CD4-positive, alpha-beta T cell (primary cell): Measurements from ENCODE around the gene SLC4A7. TPM values are rescaled to one million over a fixed set of nuclear protein-coding genes. Genes with fewer than 3 reads are reported as not detected.
A peak's percentile ranks its signal among the peaks of the same experiment; 100 is the strongest.

Experiments used
- ATAC-seq: fragments of 200-7000 bp; cut with Tn5 transposase; one replicate; pipeline ENCODE4 v1.10.0; 2022; ENCODE audit warnings: mild to moderate bottlenecking; ENCODE audit not compliant: poor library complexity
- CTCF ChIA-PET: fragments of 350-600 bp; sonication (Branson Sonifier 250); formaldehyde crosslinking; loops from one replicate; lab custom pipeline; 2021; ENCODE audit warnings: antibody characterized with exemption, inconsistent platforms; lab: Charles Lee
- POLR2A ChIA-PET: fragments of 350-600 bp; sonication (Branson Sonifier 250); formaldehyde crosslinking; loops from one replicate; lab custom pipeline; 2021; ENCODE audit warnings: antibody characterized with exemption, inconsistent platforms; lab: Charles Lee
- DNase-seq, 14 experiments: peaks; one replicate each; pipeline ENCODE4 v3.0.0-alpha.2; 2013 to 2020; ENCODE audit warnings: mixed read lengths in 2 of 14
- H3K27ac ChIP-seq, 2 donors: one replicate each; pipeline versions ENCODE4 v1.5.1 to v1.7.0; 2013; ENCODE audit warnings: low read length in 2 of 2, low read depth in 1 of 2, mild to moderate bottlenecking in 1 of 2
- H3K27me3 ChIP-seq, 2 experiments: 1 replicate in 1 of 2; 2 replicates in 1 of 2; pipeline versions ENCODE4 v1.6.1 to v1.7.0; 2013; ENCODE audit warnings: low read length in 2 of 2, control low read depth in 1 of 2, mild to moderate bottlenecking in 1 of 2, moderate library complexity in 1 of 2; ENCODE audit not compliant: insufficient read depth in 2 of 2, control insufficient read depth in 1 of 2
- H3K36me3 ChIP-seq: one replicate; pipeline ENCODE4 v1.6.1; 2013; ENCODE audit warnings: low read length, control low read depth; ENCODE audit not compliant: insufficient read depth
- H3K4me1 ChIP-seq: one replicate; pipeline ENCODE4 v1.6.1; 2013; ENCODE audit warnings: low read length, control low read depth; ENCODE audit not compliant: insufficient read depth
- H3K4me3 ChIP-seq: one replicate; pipeline ENCODE4 v1.5.1; 2013; ENCODE audit warnings: mild to moderate bottlenecking, low read length, moderate library complexity
- H3K9me3 ChIP-seq, 2 experiments: 1 replicate in 1 of 2; 2 replicates in 1 of 2; pipeline versions ENCODE4 v1.6.1 to v1.7.0; 2013; ENCODE audit warnings: low read length in 2 of 2, mild to moderate bottlenecking in 2 of 2, control low read depth in 1 of 2, moderate library complexity in 1 of 2; ENCODE audit not compliant: control insufficient read depth in 1 of 2, insufficient read depth in 1 of 2
- H3K27ac Mint-ChIP-seq: one replicate; pipeline ENCODE4 v1.8.0; 2020; ENCODE audit warnings: mixed read lengths
- H3K27me3 Mint-ChIP-seq: one replicate; pipeline ENCODE4 v1.8.0; 2021; ENCODE audit warnings: mixed read lengths
- H3K36me3 Mint-ChIP-seq: one replicate; pipeline ENCODE4 v1.8.0; 2021; ENCODE audit warnings: low read depth, mixed read lengths
- H3K4me1 Mint-ChIP-seq: one replicate; pipeline ENCODE4 v1.8.0; 2021; ENCODE audit warnings: low read depth, mixed read lengths
- H3K4me3 Mint-ChIP-seq: one replicate; pipeline ENCODE4 v1.8.0; 2020; ENCODE audit warnings: mild to moderate bottlenecking, mixed read lengths
- H3K9me3 Mint-ChIP-seq: one replicate; pipeline ENCODE4 v1.8.0; 2020; ENCODE audit warnings: mixed read lengths
- intact Hi-C, 2 experiments: fragments of 100-400 bp; cut with DNase I in 1 of 2; cut with micrococcal nuclease in 1 of 2; formaldehyde crosslinking; loops; one replicate each; pipeline versions ENCODE4 v1.15.1 to v1.9.0; 2023 to 2025; cut with DNase I, micrococcal nuclease
- total RNA-seq, 174 experiments: library from RNA in 2 of 174; stranded (reverse) in 2 of 174; gene quantifications; one replicate each; pipeline ENCODE4 v1.2.3 and lab custom pipeline; 2021 to 2026
- TF ChIP-seq, protein P1 (sequence below): fragments of 200-600 bp; IDR thresholded peaks from one replicate; pipeline ENCODE4 v1.8.0; 2022; ENCODE audit warnings: antibody characterized with exemption, mild to moderate bottlenecking

SLC4A7 gene
- total RNA-seq, 2 experiments from 2014 or later: 37.0 to 38.3 TPM

GRCh38 chr3:27345959-27346865 lies 138.0 kb downstream of the SLC4A7 start:
- intact Hi-C loops: no loop called here
- TF ChIP-seq, protein P1, sequence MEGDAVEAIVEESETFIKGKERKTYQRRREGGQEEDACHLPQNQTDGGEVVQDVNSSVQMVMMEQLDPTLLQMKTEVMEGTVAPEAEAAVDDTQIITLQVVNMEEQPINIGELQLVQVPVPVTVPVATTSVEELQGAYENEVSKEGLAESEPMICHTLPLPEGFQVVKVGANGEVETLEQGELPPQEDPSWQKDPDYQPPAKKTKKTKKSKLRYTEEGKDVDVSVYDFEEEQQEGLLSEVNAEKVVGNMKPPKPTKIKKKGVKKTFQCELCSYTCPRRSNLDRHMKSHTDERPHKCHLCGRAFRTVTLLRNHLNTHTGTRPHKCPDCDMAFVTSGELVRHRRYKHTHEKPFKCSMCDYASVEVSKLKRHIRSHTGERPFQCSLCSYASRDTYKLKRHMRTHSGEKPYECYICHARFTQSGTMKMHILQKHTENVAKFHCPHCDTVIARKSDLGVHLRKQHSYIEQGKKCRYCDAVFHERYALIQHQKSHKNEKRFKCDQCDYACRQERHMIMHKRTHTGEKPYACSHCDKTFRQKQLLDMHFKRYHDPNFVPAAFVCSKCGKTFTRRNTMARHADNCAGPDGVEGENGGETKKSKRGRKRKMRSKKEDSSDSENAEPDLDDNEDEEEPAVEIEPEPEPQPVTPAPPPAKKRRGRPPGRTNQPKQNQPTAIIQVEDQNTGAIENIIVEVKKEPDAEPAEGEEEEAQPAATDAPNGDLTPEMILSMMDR: no peak
- H3K36me3 Mint-ChIP-seq: no peaks in the 10 kb centered on the region

DNA sequence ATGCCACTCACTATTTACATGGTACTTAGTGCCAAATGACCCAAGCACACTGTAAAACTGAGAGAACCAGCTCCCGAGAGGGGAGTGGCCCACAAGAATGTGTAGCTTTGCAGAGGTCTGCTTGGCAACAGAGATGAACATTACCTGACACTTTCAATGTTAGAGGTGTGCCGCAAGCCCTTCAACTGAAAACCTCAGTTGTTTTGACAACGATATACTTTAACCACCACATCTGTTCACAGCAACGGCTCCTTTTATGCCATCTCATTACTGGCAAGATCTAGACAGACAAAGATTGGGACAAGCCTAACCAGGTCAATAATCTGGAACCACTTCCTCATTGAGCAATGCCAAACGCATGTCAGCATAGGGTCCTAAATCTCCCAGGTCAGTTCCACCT lies 138.7 kb downstream of the SLC4A7 start:
- no peaks in the 10 kb centered on the region for H3K9me3 Mint-ChIP-seq
- H3K4me3 Mint-ChIP-seq: no peak overlapping the region
- H3K27ac Mint-ChIP-seq: no peak overlapping the region
- no peaks in the 10 kb centered on the region for H3K36me3 Mint-ChIP-seq
- peak; percentile 56 for ATAC-seq
- H3K4me1 ChIP-seq: peaks cover 6% of the 10 kb centered on the region
- no peak overlapping the region for H3K27ac ChIP-seq
- no peaks in the 10 kb centered on the region for H3K36me3 ChIP-seq
- H3K4me3 ChIP-seq: no peak overlapping the region
- TF ChIP-seq, protein P1: no peak
- intact Hi-C loops: no loop called here
- POLR2A ChIA-PET: interaction anchor here (1.1 kb wide), 1 partner anchor 9 kb away, joined by 4 read pairs; no protein-coding TSS in a partner anchor
- H3K4me1 Mint-ChIP-seq: peaks cover 5% of the 10 kb centered on the region
- no peaks in the 10 kb centered on the region for H3K9me3 ChIP-seq
- peak in 3 of 14 experiments; percentile 39 to 53 (median 48) for DNase-seq
- CTCF ChIA-PET: interaction anchor here (1.0 to 2.5 kb wide), 2 partner anchors 13 to 21 kb away, joined by 3 to 10 read pairs; no protein-coding TSS in a partner anchor
- no peaks in the 10 kb centered on the region for H3K27me3 Mint-ChIP-seq
- H3K27me3 ChIP-seq: no peaks in the 10 kb centered on the region

More at GRCh38 chr3:27345959-27346865, 138.0 kb downstream of the SLC4A7 start:
- ChIA-PET CTCF (interaction anchor here (0.9 to 1.0 kb wide), 2 partner anchors 12 to 21 kb away, joined by 3 read pairs; no protein-coding TSS in a partner anchor), POLR2A (interaction anchor here (1.1 kb wide), 1 partner anchor 9 kb away, joined by 4 read pairs; no protein-coding TSS in a partner anchor)
- ATAC-seq (no peak), DNase-seq (no peak)
- Histone ChIP-seq H3K36me3 (no peaks in the 10 kb centered on the region), H3K27me3 (no peaks in the 10 kb centered on the region), H3K4me1 (peaks cover 6% of the 10 kb centered on the region), H3K9me3 (no peaks in the 10 kb centered on the region), H3K27ac (no peak overlapping the region), H3K4me3 (no peak overlapping the region)
- Mint-ChIP-seq H3K9me3 (no peaks in the 10 kb centered on the region), H3K27me3 (no peaks in the 10 kb centered on the region), H3K4me3 (no peak overlapping the region), H3K27ac (no peak overlapping the region), H3K4me1 (peaks cover 5% of the 10 kb centered on the region)

- H3K27ac ChIP-seq: no peak overlapping the region
- H3K4me1 ChIP-seq: peaks cover 6% of the 10 kb centered on the region
- H3K9me3 ChIP-seq: no peaks in the 10 kb centered on the region
- ChIA-PET POLR2A (no interaction called here), CTCF (interaction anchor here (2.5 kb wide), 1 partner anchor 13 kb away, joined by 10 read pairs; no protein-coding TSS in a partner anchor)
- intact Hi-C loops: no loop called here
- H3K27me3 Mint-ChIP-seq: no peaks in the 10 kb centered on the region
- H3K4me3 ChIP-seq: no peak overlapping the region
- TF ChIP-seq, protein P1: no peak
- H3K4me1 Mint-ChIP-seq: peaks cover 5% of the 10 kb centered on the region
- no peak for DNase-seq
- no peak overlapping the region for H3K27ac Mint-ChIP-seq
- H3K36me3 Mint-ChIP-seq: no peaks in the 10 kb centered on the region
- no peak for ATAC-seq
- no peak overlapping the region for H3K4me3 Mint-ChIP-seq
- no peaks in the 10 kb centered on the region for H3K27me3 ChIP-seq
- H3K36me3 ChIP-seq: no peaks in the 10 kb centered on the region
- no peaks in the 10 kb centered on the region for H3K9me3 Mint-ChIP-seq
Measured at GRCh38 chr3:27345045-27345444, 139.1 kb downstream of the SLC4A7 start.
